ENCODE measurements around the gene PAXX. TPM values are rescaled to one million over a fixed set of nuclear protein-coding genes. Genes with fewer than 3 reads are reported as not detected.
A peak's percentile ranks its signal among the peaks of the same experiment; 100 is the strongest.

Gene PAXX
- total RNA-seq, 2 donors from 2014 or later, result 49.9 to 57.3 TPM

DNA sequence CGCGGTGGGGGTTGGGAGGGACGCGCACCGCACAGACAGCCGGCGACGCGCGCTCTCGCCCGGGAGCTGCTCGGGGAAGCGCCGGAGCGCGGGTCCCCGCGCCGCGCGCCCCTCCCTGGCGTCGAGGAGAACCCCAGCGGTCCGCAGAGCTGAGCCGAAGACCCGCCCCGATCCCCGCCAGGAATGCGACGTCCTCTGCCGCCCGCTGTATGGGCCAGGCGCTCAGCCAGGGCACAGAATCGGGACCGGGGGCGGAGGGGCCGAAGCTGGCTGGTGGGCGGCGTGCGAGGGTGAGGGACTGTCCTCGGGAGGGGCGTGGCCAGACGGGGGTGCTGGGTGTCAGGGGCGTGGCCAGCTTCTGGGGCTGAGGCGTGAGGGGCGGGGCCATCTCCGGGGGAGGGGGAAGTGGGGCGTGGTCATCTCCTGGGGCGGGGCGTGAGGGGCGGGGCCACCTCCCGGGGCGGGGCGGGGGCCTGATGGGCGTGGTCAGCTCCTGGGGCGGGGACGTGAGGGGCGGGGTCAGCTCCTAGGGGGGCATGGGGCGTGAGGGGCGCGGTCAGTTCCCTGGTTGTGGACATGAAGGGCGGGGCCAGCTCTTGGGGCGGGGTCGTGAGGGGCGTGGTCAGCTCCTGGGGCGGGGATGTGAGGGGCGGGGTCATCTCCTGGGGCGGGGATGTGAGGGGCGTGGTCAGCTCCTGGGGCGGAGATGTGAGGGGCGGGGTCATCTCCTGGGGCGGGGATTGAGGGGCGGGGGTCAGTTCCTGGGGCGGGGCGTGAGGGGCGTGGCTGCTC is 14.0 kb upstream of the PAXX start:
- Histone ChIP-seq H3K4me1 (ENCODE audit: control insufficient read depth in 1 of 2, low read depth in 2 of 2) (peaks cover 0 to 10% of the 10 kb centered on the region in 2 donors), H3K4me3 (peak overlapping the region; percentile 75), H3K27ac (no peak overlapping the region), H3K9me3 (no peaks in the 10 kb centered on the region), H3K27me3 (replicated peaks; ENCODE audit: insufficient read depth) (no peaks in the 10 kb centered on the region), H3K36me3 (no peaks in the 10 kb centered on the region)
- TF ChIP-seq, protein P1, sequence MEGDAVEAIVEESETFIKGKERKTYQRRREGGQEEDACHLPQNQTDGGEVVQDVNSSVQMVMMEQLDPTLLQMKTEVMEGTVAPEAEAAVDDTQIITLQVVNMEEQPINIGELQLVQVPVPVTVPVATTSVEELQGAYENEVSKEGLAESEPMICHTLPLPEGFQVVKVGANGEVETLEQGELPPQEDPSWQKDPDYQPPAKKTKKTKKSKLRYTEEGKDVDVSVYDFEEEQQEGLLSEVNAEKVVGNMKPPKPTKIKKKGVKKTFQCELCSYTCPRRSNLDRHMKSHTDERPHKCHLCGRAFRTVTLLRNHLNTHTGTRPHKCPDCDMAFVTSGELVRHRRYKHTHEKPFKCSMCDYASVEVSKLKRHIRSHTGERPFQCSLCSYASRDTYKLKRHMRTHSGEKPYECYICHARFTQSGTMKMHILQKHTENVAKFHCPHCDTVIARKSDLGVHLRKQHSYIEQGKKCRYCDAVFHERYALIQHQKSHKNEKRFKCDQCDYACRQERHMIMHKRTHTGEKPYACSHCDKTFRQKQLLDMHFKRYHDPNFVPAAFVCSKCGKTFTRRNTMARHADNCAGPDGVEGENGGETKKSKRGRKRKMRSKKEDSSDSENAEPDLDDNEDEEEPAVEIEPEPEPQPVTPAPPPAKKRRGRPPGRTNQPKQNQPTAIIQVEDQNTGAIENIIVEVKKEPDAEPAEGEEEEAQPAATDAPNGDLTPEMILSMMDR (IDR thresholded peaks at IDR 0.05), result no peak
- DNase-seq (ENCODE audit: low spot score) (no peak), ATAC-seq (ENCODE audit: insufficient number of reproducible peaks, low FRiP score, low read depth) (no peak)

- no peak for DNase-seq (ENCODE audit: low spot score)
- Histone ChIP-seq H3K9me3 (no peaks in the 10 kb centered on the region), H3K27me3 (replicated peaks; ENCODE audit: insufficient read depth) (no peaks in the 10 kb centered on the region), H3K4me3 (no peak overlapping the region), H3K27ac (no peak overlapping the region), H3K36me3 (no peaks in the 10 kb centered on the region), H3K4me1 (ENCODE audit: control insufficient read depth in 1 of 2, low read depth in 2 of 2) (peaks cover 0 to 10% of the 10 kb centered on the region in 2 donors)
- TF ChIP-seq, protein P1 (IDR thresholded peaks at IDR 0.05), result no peak
- ATAC-seq (ENCODE audit: insufficient number of reproducible peaks, low FRiP score, low read depth), result no peak
Observed at GRCh38 chr9:136978865-136979544, 13.2 kb upstream of the PAXX start.

- no peak overlapping the region for H3K4me3 ChIP-seq
- H3K4me1 ChIP-seq (ENCODE audit: control insufficient read depth in 1 of 2, low read depth in 2 of 2), result peaks cover 0 to 12% of the 10 kb centered on the region in 2 donors
- TF ChIP-seq, protein P1 (IDR thresholded peaks at IDR 0.05), result no peak
- DNase-seq (ENCODE audit: low spot score), result no peak
- peaks cover 3% of the 10 kb centered on the region for H3K27me3 ChIP-seq (replicated peaks; ENCODE audit: insufficient read depth)
- H3K27ac ChIP-seq, result no peak overlapping the region
- no peaks in the 10 kb centered on the region for H3K36me3 ChIP-seq
- ATAC-seq (ENCODE audit: insufficient number of reproducible peaks, low FRiP score, low read depth), result no peak
- H3K9me3 ChIP-seq, result no peaks in the 10 kb centered on the region
Observed at GRCh38 chr9:136979769-136980587, 12.2 kb upstream of the PAXX start.

DNA sequence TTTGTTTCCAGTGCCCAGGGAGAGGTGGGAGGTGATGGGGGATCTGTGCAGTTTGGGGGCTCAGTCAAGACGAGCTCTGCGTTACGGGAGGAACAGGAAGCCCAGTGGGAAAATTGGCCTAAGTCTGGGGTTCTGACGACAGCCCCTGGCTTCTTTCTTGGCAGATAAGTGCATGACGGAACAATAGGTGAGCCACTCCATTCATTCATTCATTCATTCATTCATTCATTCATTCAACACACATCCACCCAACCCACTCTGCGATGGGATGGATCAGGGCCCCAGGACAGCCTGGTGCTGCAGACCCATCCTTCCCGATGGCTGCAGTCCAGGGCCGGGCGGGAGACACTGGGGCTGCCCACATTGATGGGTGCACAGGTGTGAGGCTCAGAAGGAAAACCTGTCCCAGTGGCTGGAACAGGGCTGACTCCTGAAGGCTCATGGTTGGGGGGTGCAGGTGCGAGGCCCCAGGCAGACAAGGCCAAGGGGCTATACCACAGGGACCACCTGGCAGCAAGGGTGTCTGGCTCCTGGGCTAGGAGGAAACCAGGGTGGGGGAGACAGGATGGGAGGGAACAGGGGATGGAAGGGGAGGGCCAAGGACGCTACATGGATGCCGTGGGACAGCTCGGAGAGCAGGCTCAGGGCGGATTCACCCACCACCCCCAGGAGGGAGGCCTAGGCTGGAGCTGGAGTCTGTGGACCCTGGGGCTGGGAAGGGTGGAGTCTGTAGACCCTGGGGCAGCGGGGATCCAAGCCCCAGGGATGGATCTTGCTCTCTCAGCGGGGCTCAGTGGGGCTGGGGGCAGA is 11.3 kb upstream of the PAXX start:
- no peak overlapping the region for H3K4me3 ChIP-seq
- TF ChIP-seq, protein P1 (IDR thresholded peaks at IDR 0.05), result no peak
- H3K9me3 ChIP-seq, result no peaks in the 10 kb centered on the region
- ATAC-seq (ENCODE audit: insufficient number of reproducible peaks, low FRiP score, low read depth) (no peak), DNase-seq (ENCODE audit: low spot score) (no peak)
- H3K36me3 ChIP-seq, result no peaks in the 10 kb centered on the region
- H3K4me1 ChIP-seq (ENCODE audit: control insufficient read depth in 1 of 2, low read depth in 2 of 2), result peaks cover 0 to 17% of the 10 kb centered on the region in 2 donors
- no peak overlapping the region for H3K27ac ChIP-seq
- H3K27me3 ChIP-seq (replicated peaks; ENCODE audit: insufficient read depth), result peaks cover 8% of the 10 kb centered on the region
